Measurements from ENCODE around the gene RSPRY1. TPM values are rescaled to one million over a fixed set of nuclear protein-coding genes. Genes with fewer than 3 reads are reported as not detected.
"Not testable (repeated sequence)": the region's sequence is repeated elsewhere in the genome, so short reads cannot be mapped to it uniquely, and the experiment has no call there.

RSPRY1 gene
- total RNA-seq, 2 experiments from 2014 or later: 32.2 to 34.2 TPM

- Mint-ChIP-seq H3K27ac (no peak overlapping the region), H3K27me3 (no peaks in the 10 kb centered on the region), H3K36me3 (ENCODE audit: low read depth) (peaks cover 8% of the 10 kb centered on the region), H3K9me3 (no peaks in the 10 kb centered on the region), H3K4me3 (no peak overlapping the region), H3K4me1 (peaks cover 25% of the 10 kb centered on the region)
- CTCF ChIA-PET: no interaction called here
- POLR2A ChIA-PET: no interaction called here
- DNase-seq: no peak
Measured at GRCh38 chr16:57192720-57193486, 6.8 kb downstream of the RSPRY1 start.

- Mint-ChIP-seq H3K27me3 (no peaks in the 10 kb centered on the region), H3K4me3 (no peak overlapping the region), H3K4me1 (peaks cover 14% of the 10 kb centered on the region), H3K36me3 (ENCODE audit: low read depth) (peaks cover 6% of the 10 kb centered on the region), H3K27ac (no peak overlapping the region), H3K9me3 (no peaks in the 10 kb centered on the region)
- CTCF ChIA-PET: interaction anchor here (1.0 kb wide), 1 partner anchor 11 kb away, joined by 3 read pairs; no protein-coding TSS in a partner anchor
- POLR2A ChIA-PET: no interaction called here
- no peak for DNase-seq
Measured at GRCh38 chr16:57194512-57194911, 8.4 kb downstream of the RSPRY1 start.

GRCh38 chr16:57196286-57196685 is 10.2 kb downstream of the RSPRY1 start:
- ChIA-PET CTCF (interaction anchor here (0.9 to 1.3 kb wide), 2 partner anchors 9 to 10 kb away, joined by 3 read pairs; no protein-coding TSS in a partner anchor), POLR2A (no interaction called here)
- DNase-seq: no peak
- Mint-ChIP-seq H3K4me1 (peaks cover 10% of the 10 kb centered on the region), H3K27ac (no peak overlapping the region), H3K4me3 (no peak overlapping the region), H3K9me3 (no peaks in the 10 kb centered on the region), H3K36me3 (ENCODE audit: low read depth) (peaks cover 2% of the 10 kb centered on the region), H3K27me3 (no peaks in the 10 kb centered on the region)

- DNase-seq: no peak
- ChIA-PET POLR2A (no interaction called here), CTCF (interaction anchor here (0.9 to 1.3 kb wide), 2 partner anchors 9 to 10 kb away, joined by 3 read pairs; no protein-coding TSS in a partner anchor)
- Mint-ChIP-seq H3K4me3 (no peak overlapping the region), H3K27ac (no peak overlapping the region), H3K27me3 (no peaks in the 10 kb centered on the region), H3K36me3 (ENCODE audit: low read depth) (peaks cover 4% of the 10 kb centered on the region), H3K9me3 (no peaks in the 10 kb centered on the region), H3K4me1 (peaks cover 10% of the 10 kb centered on the region)
Measured at GRCh38 chr16:57196753-57197152, 10.6 kb downstream of the RSPRY1 start.

GRCh38 chr16:57200321-57200720 is 14.2 kb downstream of the RSPRY1 start:
- POLR2A ChIA-PET; DNase-seq; H3K4me3 Mint-ChIP-seq; H3K4me1 Mint-ChIP-seq; H3K9me3 Mint-ChIP-seq; CTCF ChIA-PET; H3K27ac Mint-ChIP-seq; H3K27me3 Mint-ChIP-seq; H3K36me3 Mint-ChIP-seq (ENCODE audit: low read depth): not testable (repeated sequence)

- POLR2A ChIA-PET, H3K27ac Mint-ChIP-seq, H3K4me1 Mint-ChIP-seq, CTCF ChIA-PET, H3K9me3 Mint-ChIP-seq, H3K4me3 Mint-ChIP-seq, DNase-seq, H3K27me3 Mint-ChIP-seq: not testable (repeated sequence)
- peaks cover 11% of the 10 kb centered on the region for H3K36me3 Mint-ChIP-seq (ENCODE audit: low read depth)
Measured at GRCh38 chr16:57200926-57201325, 14.8 kb downstream of the RSPRY1 start.

- Mint-ChIP-seq H3K36me3 (ENCODE audit: low read depth) (peaks cover 14% of the 10 kb centered on the region), H3K27me3 (no peaks in the 10 kb centered on the region), H3K4me3 (no peak overlapping the region), H3K4me1 (peaks cover 1% of the 10 kb centered on the region), H3K9me3 (no peaks in the 10 kb centered on the region), H3K27ac (no peak overlapping the region)
- POLR2A ChIA-PET: no interaction called here
- CTCF ChIA-PET: no interaction called here
- no peak for DNase-seq
Measured at GRCh38 chr16:57202095-57202886, 16.2 kb downstream of the RSPRY1 start.

- Mint-ChIP-seq H3K27ac (no peak overlapping the region), H3K36me3 (ENCODE audit: low read depth) (peaks cover 20% of the 10 kb centered on the region), H3K4me1 (peaks cover under 1% of the 10 kb centered on the region), H3K27me3 (no peaks in the 10 kb centered on the region), H3K4me3 (no peak overlapping the region), H3K9me3 (no peaks in the 10 kb centered on the region)
- ChIA-PET POLR2A (no interaction called here), CTCF (no interaction called here)
- DNase-seq: no peak
Measured at GRCh38 chr16:57203451-57203850, 17.3 kb downstream of the RSPRY1 start.

- H3K36me3 Mint-ChIP-seq (ENCODE audit: low read depth): peaks cover 30% of the 10 kb centered on the region
- DNase-seq: no peak
- H3K27ac Mint-ChIP-seq: no peak overlapping the region
- POLR2A ChIA-PET: no interaction called here
- H3K9me3 Mint-ChIP-seq: no peaks in the 10 kb centered on the region
- CTCF ChIA-PET: interaction anchor here (1.1 kb wide), 1 partner anchor 10 kb away, joined by 3 read pairs; no protein-coding TSS in a partner anchor
- H3K27me3 Mint-ChIP-seq: no peaks in the 10 kb centered on the region
- H3K4me3 Mint-ChIP-seq: no peak overlapping the region
- no peaks in the 10 kb centered on the region for H3K4me1 Mint-ChIP-seq
Measured at GRCh38 chr16:57204675-57205074, 18.5 kb downstream of the RSPRY1 start.

- no peaks in the 10 kb centered on the region for H3K9me3 Mint-ChIP-seq
- CTCF ChIA-PET: interaction anchor here (0.9 to 1.2 kb wide), 2 partner anchors 13 to 133 kb away, joined by 3 to 4 read pairs; no protein-coding TSS in a partner anchor
Measured at GRCh38 chr16:57208926-57209325, 22.8 kb downstream of the RSPRY1 start.

GRCh38 chr16:57209780-57210179 is 23.7 kb downstream of the RSPRY1 start:
- CTCF ChIA-PET: interaction anchor here (1.2 kb wide), 1 partner anchor 12 kb away, joined by 4 read pairs; no protein-coding TSS in a partner anchor
- POLR2A ChIA-PET: no interaction called here
- Mint-ChIP-seq H3K4me1 (no peaks in the 10 kb centered on the region), H3K36me3 (ENCODE audit: low read depth) (peaks cover 66% of the 10 kb centered on the region), H3K4me3 (no peak overlapping the region), H3K9me3 (peaks cover 3% of the 10 kb centered on the region), H3K27ac (no peak overlapping the region), H3K27me3 (no peaks in the 10 kb centered on the region)
- DNase-seq: no peak

More at GRCh38 chr16:57208926-57209325, 22.8 kb downstream of the RSPRY1 start:
- H3K27me3 Mint-ChIP-seq: no peaks in the 10 kb centered on the region
- no peak overlapping the region for H3K4me3 Mint-ChIP-seq
- no peak overlapping the region for H3K27ac Mint-ChIP-seq
- no peak for DNase-seq
- H3K36me3 Mint-ChIP-seq (ENCODE audit: low read depth): peaks cover 57% of the 10 kb centered on the region
- H3K4me1 Mint-ChIP-seq: no peaks in the 10 kb centered on the region
- POLR2A ChIA-PET: no interaction called here

- DNase-seq: no peak
- Mint-ChIP-seq H3K36me3 (ENCODE audit: low read depth) (peaks cover 81% of the 10 kb centered on the region), H3K4me3 (no peak overlapping the region), H3K9me3 (peaks cover 28% of the 10 kb centered on the region), H3K27ac (no peak overlapping the region), H3K27me3 (no peaks in the 10 kb centered on the region), H3K4me1 (no peaks in the 10 kb centered on the region)
- ChIA-PET POLR2A (no interaction called here), CTCF (interaction anchor here (0.7 to 1.4 kb wide), 2 partner anchors 19 to 31 kb away, joined by 3 to 4 read pairs; no protein-coding TSS in a partner anchor)
Measured at GRCh38 chr16:57213462-57213861, 27.3 kb downstream of the RSPRY1 start.

GRCh38 chr16:57216968-57217367 is 30.8 kb downstream of the RSPRY1 start:
- peaks cover 88% of the 10 kb centered on the region for H3K36me3 Mint-ChIP-seq (ENCODE audit: low read depth)
- peaks cover 41% of the 10 kb centered on the region for H3K9me3 Mint-ChIP-seq
- ChIA-PET POLR2A (no interaction called here), CTCF (no interaction called here)
- no peak overlapping the region for H3K4me3 Mint-ChIP-seq
- H3K4me1 Mint-ChIP-seq: no peaks in the 10 kb centered on the region
- no peak overlapping the region for H3K27ac Mint-ChIP-seq
- no peak for DNase-seq
- H3K27me3 Mint-ChIP-seq: no peaks in the 10 kb centered on the region
